Stimulated activated CD4-positive, alpha-beta T cell treated with anti-CD3 and anti-CD28 coated beads, Interleukin-1b, Interleukin-23, amount 100 ng/mL, for 48 hours (primary cell): ENCODE measurements around the gene UBAC2.
A peak's percentile ranks its signal among the peaks of the same experiment; 100 is the strongest.

Source experiments
- DNase-seq: peaks from one replicate; pipeline ENCODE4 v3.0.0-alpha.2; 2020

The UBAC2 gene

DNA sequence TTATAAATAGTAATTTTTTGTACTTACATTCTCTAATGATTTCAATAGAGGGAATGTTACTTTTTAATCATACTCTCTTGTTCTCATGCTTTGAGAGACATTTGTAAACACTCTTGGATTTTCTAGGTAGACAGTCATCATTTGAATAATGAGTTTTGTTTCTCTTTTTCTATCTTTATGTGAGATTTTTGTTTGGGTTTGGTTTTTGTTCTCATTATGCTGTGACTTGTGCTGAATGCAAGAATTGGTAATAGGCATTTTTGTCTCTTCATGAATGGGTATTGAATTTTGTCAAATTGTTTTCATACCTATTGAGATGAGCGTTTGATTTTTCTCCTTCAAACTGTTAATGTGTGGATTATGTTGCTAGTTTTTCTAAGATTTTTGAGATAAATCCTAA is 163.3 kb downstream of the UBAC2 start:
- DNase-seq, result no peak

DNA sequence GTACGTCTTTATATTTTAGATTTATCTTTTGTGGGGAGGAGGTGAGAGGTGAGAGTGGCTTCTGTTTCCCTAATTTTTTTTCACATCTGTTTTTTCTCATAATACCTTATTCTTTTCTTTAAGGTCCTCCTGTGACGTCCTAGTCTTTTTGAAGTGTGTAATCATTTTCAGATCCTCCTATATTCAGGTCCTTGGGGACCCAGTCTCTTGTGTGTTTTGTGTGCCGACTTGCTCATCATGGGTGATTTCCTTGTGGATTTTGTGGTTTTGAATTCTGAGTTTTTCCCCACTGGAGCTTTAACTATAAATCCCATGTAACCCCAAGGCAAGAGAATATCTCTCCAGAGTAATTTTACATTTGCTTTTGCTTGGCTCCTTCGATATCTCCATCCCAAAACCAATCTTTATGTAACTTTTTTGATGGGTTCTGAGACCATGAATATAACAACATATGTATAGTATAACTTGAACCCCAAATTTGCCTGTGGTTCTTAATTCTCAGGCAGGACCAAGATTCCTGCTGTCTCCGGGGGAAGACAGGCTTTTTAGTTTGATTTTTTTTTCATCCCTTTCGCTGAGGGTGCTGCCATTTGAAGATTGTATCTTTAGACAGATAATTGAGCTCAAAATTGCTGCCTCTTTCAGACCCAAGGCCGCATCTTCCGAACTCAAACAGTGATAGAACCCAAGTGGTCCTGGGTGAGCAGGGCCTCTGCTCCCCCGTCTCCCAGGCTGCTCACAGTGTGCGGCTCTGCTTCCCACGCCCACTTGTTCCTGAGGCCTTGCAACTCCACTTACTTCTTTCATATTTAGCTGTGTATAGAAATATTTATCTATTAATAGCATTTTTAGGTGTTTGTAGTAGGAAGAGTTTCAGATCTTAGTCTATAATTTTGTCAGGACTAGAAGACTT is 165.7 kb downstream of the UBAC2 start:
- no peak for DNase-seq

- DNase-seq, result no peak
Observed at GRCh38 chr13:99367106-99367616, 166.5 kb downstream of the UBAC2 start.

DNA sequence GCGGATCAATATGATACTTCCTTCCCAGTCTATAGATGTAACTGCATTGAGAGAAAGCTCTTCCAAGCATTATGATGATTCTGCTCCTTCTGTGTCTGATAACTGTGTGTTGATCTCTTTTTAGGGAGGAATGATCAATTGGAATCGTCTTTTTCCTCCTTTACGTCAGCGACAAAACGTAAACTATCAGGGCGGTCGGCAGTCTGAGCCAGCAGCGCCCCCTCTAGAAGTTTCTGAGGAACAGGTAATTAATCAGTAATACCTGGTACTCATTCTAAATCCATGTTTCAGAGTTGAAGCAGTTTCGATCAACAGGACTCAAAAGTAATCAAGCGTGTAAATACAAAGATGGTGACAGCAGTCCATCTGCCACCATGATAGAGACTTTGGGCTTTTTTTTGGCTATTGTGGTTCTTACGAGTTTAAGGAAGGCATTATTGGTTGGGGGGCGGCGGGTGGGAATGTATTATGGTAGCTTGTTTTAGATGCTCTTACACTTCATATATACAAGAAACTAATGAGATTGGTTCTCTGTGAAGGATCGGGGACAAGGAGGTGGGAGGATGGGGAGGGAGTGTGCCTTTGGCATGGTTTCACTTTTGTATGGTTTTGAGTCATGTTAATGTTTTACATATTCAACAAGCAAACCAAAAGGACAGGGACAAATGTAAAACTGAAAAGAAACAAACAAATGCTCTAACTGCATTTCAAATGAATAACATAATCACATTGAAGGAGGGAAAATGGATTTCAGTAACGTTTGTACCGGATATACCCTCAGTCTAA is 167.2 kb downstream of the UBAC2 start:
- no peak for DNase-seq

DNA sequence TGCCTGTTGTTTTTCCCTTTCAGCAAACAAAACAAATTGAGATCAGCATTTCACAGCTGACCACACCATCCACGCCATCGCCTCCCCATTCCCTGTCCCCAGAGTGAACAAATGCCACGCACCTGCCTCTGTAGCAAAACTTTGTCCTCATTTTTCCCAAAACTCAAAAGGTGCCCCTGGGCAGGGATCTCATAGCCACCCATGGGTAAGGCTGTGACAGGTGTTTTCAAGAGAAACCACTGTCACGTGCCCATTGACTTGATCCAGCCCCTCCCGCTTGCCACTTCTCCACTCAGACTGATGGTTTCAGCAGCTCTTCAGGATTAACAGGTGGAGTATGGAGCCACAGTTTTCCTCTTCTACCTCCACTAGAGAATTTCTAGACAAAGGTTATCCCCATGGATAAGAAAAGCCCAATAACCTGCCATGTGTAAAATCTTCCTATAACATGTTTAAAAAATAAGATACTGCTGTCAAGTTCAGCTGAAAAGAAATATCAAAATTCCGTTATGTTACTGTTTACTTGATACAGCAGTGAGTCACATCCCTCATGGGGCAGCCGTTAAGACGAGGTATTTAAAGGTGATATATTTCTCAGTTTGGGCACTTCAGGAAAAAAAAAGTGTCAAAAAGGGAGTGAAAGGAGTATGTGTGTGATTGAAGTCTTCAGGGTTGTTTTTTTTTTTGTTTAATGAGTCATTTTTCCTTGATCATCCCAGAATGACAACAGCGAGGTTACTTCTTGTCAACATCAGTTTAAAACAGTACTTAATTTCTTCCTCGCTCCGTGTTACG is 170.0 kb downstream of the UBAC2 start:
- DNase-seq, result no peak

DNA sequence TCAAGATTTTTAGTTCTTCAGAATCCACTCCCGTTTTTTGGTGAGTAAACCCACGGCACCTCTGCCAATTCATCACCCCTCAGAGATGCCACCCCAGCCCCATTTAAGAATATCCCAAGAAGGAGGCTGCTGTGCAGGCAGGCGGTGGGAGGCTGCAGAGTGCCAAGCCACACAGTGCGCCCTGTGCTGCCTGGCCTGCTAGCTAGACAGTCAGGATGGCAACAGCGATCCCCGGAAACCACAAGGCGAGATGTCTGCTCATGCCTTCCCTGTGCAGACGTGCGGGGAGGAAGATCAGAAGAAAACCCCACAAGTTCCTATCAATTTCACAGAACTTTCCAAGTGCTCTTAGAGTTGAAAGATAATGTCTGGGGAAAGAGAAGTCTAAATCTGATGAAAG is 171.3 kb downstream of the UBAC2 start:
- peak; percentile 33 for DNase-seq

GRCh38 chr13:99373436-99373835 is 172.8 kb downstream of the UBAC2 start:
- no peak for DNase-seq

DNA sequence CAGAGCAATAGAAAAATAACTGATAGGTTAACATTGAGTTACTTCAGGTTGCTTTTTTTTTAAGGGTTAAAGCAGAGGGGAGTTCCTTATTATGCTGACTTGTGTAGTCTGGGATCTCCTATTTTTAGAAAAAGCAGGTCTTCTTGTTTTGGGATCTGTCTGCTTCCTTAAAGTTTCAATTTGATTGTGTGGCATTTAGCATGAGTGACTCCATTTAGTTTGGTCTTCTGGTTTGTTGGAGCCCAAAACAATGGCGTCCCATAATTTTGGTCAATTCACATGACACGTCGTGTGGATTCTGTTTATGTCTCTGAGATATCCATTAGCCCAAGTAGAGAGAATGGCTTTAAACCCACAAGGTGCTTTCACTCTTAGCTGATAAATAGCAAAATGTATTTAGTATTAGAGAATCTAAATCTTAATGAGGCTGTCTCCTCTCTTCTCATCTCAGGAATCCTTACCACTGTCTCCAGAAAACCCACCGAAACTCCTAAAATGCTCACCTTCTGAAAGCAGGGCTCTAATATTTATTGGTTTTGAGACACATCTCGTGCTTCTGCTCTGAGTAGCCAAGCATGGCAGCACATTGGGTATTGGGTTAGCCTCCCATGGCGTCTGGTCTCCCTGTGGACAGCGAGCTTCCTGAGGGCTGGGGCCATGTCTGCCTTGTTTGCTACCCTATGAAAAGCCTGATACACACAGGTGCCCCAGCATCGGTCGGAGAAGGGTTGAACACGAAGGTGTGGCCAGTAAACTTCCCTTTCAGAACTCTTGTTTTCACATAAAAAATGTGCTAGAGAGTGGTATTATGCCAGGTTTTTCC is 173.7 kb downstream of the UBAC2 start:
- DNase-seq, result no peak

- DNase-seq, result no peak
Observed at GRCh38 chr13:99374994-99375737, 174.5 kb downstream of the UBAC2 start.

- no peak for DNase-seq
Observed at GRCh38 chr13:99375738-99376080, 175.1 kb downstream of the UBAC2 start.

DNA sequence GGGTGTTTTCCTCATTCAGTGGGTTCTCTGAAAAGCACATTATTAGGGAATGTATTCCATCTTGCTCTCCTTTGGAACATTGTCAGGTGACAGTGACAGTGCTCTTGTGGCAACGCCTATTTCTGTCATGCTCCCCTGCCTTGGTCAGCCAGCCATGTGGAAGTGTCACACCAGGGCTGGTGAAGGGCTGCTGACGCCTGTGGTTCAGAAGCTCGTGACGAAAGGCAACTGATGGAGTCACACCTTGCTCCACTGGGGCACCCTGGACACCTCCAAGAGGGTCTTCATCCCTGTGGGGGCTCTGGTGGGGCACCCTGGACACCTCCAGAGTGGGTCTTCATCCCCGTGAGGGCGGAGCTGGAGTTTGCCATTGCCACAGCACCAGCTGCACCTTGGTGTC is 175.5 kb downstream of the UBAC2 start:
- no peak for DNase-seq

DNA sequence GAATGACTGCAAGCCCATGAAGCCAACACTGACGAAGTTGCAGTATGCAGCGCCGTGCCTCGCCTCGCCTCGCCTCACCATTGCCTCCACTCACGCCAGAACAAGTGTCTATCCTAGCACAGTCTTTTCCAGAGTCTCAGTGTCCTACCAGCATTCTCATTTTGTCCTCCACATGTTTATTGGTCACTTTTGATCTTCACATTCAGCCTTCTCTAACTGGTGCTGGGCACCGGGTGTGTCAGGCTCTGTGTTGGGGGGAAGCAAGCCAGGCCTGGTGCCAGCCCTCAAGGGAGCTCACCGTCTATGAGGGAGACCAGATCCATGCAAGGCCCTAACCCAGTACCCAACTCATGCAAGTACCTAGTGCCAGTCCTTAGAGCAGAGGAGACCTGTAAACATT is 176.3 kb downstream of the UBAC2 start:
- no peak for DNase-seq

DNA sequence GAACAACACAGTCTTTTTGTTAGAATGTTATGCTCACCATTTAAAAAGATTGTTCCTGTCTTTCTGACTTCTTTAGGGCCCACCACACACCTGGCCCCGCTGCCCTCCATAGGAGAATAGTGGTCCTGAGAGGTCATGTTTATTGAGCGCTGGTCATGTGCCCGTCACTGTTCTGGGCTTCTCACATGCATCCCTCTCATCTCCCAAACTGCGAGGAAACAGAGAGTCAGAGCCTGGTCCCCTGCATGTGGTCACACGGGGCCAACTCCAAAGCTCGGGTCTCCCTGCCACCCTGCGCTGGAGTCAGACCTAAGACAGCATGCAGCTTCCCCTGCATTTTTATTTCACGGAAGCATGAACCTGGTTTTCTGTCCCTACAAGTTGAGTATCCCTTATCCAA is 177.0 kb downstream of the UBAC2 start:
- no peak for DNase-seq

- no peak for DNase-seq
Observed at GRCh38 chr13:99378985-99379733, 178.5 kb downstream of the UBAC2 start.

DNA sequence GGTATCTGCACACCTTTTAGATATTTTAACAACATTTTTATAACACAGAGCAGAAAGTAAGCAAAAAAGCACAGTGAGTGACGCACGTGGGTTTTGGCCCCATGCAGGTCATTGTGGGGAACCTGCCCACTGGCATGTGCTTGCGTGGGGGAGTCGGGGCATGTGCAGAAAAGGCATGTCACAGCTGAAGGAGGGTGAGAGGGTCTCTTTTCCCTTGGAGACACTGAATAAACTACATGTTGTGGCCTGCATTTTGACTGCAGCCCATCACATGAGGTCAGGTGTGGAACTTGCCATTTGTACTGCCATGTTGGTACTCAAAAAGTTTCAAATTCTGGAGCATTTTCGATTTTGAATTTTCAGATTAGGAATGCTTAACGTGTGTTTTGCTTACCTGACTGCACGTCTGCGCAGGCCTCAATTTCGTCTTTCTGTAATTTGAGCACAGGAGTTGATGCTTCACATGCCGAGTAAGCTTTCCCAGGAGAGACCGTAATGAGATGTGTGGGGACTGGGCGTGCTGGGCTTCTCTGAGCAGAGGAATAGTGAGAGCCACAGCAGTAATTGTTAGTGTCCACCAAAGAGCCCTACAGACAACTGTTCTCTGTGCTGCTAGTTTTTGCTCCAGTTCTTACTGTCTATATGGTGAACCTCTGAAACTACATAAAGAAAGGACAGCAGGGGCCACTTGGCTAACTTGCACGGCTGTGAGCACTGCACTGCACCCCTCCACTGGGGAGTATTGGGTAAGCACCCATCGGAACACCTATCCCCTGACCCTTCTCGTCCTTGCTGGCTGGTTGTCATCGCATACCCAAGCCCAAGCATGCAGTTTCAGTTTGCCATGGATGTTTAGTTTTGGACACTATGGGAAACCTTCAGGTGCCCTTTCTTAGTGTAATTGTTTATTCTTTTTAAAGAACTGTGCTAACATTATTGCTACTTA is 179.5 kb downstream of the UBAC2 start:
- DNase-seq, result no peak

DNA sequence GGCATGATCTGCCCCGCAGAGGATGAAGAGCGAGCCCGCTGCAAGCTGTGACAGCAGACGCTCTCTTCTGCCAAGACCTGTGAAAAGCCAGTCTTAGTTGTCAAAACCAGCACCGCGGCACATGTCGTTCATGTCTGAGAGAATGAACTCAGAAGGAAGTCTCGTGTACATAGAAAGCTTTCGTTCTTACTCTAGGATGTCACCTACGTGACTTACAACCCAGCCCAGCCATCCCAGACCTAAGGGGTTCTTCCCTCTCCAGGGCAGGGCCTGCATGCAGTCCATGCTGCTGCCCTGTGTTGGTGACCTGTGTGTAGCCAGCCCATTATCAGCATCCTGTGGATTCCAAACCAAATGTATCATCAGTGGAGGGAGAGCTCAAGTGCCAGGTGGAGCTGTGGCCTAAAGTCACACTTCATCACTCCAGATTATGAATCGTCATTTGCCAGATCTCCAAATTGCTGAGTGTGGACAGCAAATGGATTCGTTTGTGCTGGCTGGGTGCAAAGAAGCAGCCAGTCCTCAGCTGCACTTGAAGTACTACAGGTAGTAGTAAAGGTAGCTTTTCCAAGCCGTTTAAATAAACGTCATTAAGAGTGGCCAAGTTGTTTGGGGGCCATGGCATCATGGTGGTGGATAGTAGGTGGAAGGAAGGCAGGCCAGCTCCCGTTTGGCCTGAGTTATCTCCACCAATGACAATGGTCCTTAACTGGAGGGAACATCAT is 180.4 kb downstream of the UBAC2 start:
- DNase-seq, result peak; percentile 80

GRCh38 chr13:99381766-99382165 is 181.1 kb downstream of the UBAC2 start:
- no peak for DNase-seq

DNA sequence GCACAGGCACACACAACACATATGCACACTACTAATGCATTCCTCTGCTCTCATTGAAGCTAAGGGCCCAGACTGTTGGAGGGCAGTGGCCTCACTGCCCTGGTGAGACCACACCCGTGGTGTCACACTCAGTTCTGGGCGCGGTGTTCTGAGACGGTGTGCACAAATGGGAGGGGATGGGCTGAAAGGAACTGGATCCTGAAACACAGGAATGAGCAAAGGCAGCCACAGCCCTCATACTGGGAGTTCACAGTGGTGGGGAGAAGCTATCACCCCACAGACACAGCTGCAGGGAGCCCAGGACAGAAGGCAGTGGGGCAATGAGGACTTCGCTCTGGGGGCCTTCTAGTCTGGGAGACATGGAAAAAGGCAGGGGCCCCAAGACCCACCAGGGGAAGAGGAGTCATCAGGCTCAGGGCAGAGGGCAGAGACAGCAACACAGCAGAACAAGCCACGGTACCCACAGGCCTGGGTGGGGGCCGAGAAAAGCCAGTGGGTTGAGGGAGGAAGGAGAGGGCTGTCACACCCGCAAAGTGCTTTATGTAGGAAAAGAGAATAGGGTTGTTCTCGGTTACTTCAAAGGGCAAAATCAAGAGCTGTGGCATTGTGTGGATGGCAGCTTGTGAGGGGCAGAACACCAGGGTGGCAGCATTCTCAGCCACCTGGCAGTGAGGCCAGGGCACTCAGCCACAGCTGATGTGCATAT is 181.9 kb downstream of the UBAC2 start:
- peak; percentile 32 for DNase-seq
